ENCODE data around the gene GALNT3. TPM values are rescaled to one million over a fixed set of nuclear protein-coding genes. Genes with fewer than 3 reads are reported as not detected.

Gene GALNT3
- total RNA-seq, 4 donors from 2014 or later: 17.2 to 230 (median 52.7) TPM

DNA sequence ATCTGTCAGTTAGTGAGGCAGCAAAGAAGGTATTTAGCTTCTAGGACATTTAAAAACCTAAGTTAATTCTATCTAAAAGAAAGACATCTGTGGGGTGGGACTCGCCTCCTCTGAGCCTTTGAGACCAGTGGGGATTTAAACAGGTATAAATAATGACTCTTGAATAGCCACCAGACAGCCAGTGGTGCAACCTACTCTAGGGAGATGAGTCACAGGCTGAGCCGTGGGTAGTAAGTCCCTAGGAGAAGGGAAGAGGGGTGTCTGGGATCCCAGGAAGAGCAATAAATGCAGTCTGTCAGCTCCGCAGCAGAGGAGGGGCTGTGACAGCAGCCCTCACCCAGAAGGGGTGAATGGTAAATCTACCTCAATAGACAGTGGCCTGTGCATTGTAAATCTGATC, 43.1 kb upstream of the GALNT3 start:
- H3K27me3 ChIP-seq: no peaks in the 10 kb centered on the region
- 76 to 80% methylated on average over 2 to 3 of the region's 3 CpGs for WGBS, 2 donors (ENCODE audit: low coverage in 1 of 2)
- intact Hi-C loops (cut with DNase I; ENCODE audit: low total_unique reads): no loop called here
- H3K27ac ChIP-seq: no peak overlapping the region
- no peak for TF ChIP-seq POLR2A (IDR thresholded peaks at IDR 0.05)
- TF ChIP-seq EP300 (IDR thresholded peaks at IDR 0.05; ENCODE audit: low read depth): no peak
- H3K36me3 ChIP-seq: no peaks in the 10 kb centered on the region
- no peak overlapping the region for H3K4me3 ChIP-seq
- in situ Hi-C loops (cut with MboI; ENCODE audit: low pct_ligation_motif_present in 1 of 4, low pct_unique_long_range_greater_than_20kb in 1 of 4, low sequenced_read_pairs in 3 of 4): no loop called here
- H3K9me3 ChIP-seq: no peaks in the 10 kb centered on the region
- H3K4me1 ChIP-seq: no peaks in the 10 kb centered on the region
- no peak for DNase-seq

DNA sequence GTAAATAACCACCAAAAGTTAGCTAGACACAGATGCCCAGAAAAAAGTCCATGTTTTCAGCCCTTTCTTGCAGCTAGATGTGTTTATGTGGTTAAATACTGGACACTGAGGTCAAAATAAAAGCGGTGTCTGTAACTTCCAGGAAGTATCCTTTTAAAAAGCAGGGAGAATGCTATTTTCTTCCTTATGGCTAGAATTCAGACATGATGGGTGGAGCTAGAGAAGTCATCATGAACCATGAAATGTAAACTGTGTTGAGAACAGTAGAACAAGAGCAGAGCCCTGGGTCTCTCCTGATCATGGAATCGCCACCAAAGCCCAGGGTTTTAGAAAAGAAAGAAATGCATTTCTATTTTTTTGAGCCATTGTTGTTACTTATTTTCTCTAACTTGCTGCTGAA, 41.3 kb upstream of the GALNT3 start:
- H3K9me3 ChIP-seq: no peaks in the 10 kb centered on the region
- in situ Hi-C loops (cut with MboI; ENCODE audit: low pct_ligation_motif_present in 1 of 4, low pct_unique_long_range_greater_than_20kb in 1 of 4, low sequenced_read_pairs in 3 of 4) (no loop called here), intact Hi-C loops (cut with DNase I; ENCODE audit: low total_unique reads) (no loop called here)
- H3K36me3 ChIP-seq: no peaks in the 10 kb centered on the region
- no peak overlapping the region for H3K27ac ChIP-seq
- H3K4me1 ChIP-seq: no peaks in the 10 kb centered on the region
- no peak for TF ChIP-seq POLR2AphosphoS5 (IDR thresholded peaks at IDR 0.05)
- TF ChIP-seq POLR2A (IDR thresholded peaks at IDR 0.05): no peak
- TF ChIP-seq, protein P1, sequence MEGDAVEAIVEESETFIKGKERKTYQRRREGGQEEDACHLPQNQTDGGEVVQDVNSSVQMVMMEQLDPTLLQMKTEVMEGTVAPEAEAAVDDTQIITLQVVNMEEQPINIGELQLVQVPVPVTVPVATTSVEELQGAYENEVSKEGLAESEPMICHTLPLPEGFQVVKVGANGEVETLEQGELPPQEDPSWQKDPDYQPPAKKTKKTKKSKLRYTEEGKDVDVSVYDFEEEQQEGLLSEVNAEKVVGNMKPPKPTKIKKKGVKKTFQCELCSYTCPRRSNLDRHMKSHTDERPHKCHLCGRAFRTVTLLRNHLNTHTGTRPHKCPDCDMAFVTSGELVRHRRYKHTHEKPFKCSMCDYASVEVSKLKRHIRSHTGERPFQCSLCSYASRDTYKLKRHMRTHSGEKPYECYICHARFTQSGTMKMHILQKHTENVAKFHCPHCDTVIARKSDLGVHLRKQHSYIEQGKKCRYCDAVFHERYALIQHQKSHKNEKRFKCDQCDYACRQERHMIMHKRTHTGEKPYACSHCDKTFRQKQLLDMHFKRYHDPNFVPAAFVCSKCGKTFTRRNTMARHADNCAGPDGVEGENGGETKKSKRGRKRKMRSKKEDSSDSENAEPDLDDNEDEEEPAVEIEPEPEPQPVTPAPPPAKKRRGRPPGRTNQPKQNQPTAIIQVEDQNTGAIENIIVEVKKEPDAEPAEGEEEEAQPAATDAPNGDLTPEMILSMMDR (IDR thresholded peaks at IDR 0.05): no peak
- no peak for TF ChIP-seq EP300 (IDR thresholded peaks at IDR 0.05; ENCODE audit: low read depth)
- DNase-seq: no peak
- H3K27me3 ChIP-seq: no peaks in the 10 kb centered on the region
- no peak overlapping the region for H3K4me3 ChIP-seq
- 46 to 67% methylated on average over 2 of the region's 2 CpGs for WGBS, 2 donors (ENCODE audit: low coverage in 1 of 2)

DNA sequence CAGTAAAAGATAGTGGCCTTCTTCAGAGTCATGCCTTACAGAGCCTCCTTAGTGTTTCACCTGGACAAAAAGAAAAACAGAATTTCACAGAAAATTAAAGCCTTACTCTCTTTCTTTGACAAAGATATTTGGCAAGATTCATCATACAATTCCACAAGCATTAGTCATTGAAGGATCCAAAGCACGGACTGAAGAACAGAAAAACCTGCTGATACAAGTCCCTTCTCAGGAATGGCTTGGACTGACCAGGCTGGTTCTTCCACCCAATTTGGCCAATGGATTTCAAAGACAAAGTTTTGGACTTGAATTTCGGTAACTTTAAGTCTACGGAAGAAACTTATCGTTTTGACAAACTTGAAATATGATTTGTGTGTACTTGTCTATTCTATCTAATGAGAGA, 39.1 kb upstream of the GALNT3 start:
- in situ Hi-C loops (cut with MboI; ENCODE audit: low pct_ligation_motif_present in 1 of 4, low pct_unique_long_range_greater_than_20kb in 1 of 4, low sequenced_read_pairs in 3 of 4) (no loop called here), intact Hi-C loops (cut with DNase I; ENCODE audit: low total_unique reads) (no loop called here)
- Histone ChIP-seq H3K27ac (no peak overlapping the region), H3K4me3 (no peak overlapping the region), H3K4me1 (no peaks in the 10 kb centered on the region), H3K36me3 (no peaks in the 10 kb centered on the region), H3K9me3 (no peaks in the 10 kb centered on the region), H3K27me3 (no peaks in the 10 kb centered on the region)
- TF ChIP-seq POLR2A (IDR thresholded peaks at IDR 0.05) (no peak), EP300 (IDR thresholded peaks at IDR 0.05; ENCODE audit: low read depth) (no peak), POLR2AphosphoS5 (IDR thresholded peaks at IDR 0.05) (no peak)
- TF ChIP-seq, protein P1 (IDR thresholded peaks at IDR 0.05): no peak
- no peak for DNase-seq
- WGBS, 2 donors (ENCODE audit: low coverage in 1 of 2): 89 to 96% methylated on average over 4 of the region's 4 CpGs

DNA sequence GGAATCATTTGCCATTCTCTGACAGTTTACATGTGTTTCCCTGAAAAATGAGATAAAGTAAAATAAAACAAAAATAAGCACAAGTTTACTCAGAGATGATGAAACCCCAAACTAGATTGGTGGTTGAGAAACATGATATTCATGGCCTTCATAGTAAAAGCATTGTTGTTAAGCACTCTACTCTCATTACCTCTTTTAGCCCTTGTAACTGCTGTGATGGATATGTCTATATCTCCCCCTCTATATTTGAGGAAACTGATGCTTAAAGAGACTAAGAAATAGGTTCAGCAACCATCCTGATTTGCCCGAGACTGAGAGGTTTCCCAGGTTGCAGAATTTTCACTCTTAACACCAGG, 33.9 kb upstream of the GALNT3 start:
- H3K4me1 ChIP-seq: no peaks in the 10 kb centered on the region
- TF ChIP-seq POLR2A (IDR thresholded peaks at IDR 0.05): no peak
- TF ChIP-seq POLR2AphosphoS5 (IDR thresholded peaks at IDR 0.05): no peak
- no peak for TF ChIP-seq EP300 (IDR thresholded peaks at IDR 0.05; ENCODE audit: low read depth)
- TF ChIP-seq, protein P1 (IDR thresholded peaks at IDR 0.05): no peak
- 60 to 80% methylated on average over 1 of the region's 1 CpG for WGBS, 2 donors (ENCODE audit: low coverage in 1 of 2)
- DNase-seq: no peak
- H3K27me3 ChIP-seq: no peaks in the 10 kb centered on the region
- no peaks in the 10 kb centered on the region for H3K36me3 ChIP-seq
- intact Hi-C loops (cut with DNase I; ENCODE audit: low total_unique reads) (no loop called here), in situ Hi-C loops (cut with MboI; ENCODE audit: low pct_ligation_motif_present in 1 of 4, low pct_unique_long_range_greater_than_20kb in 1 of 4, low sequenced_read_pairs in 3 of 4) (no loop called here)
- no peaks in the 10 kb centered on the region for H3K9me3 ChIP-seq
- H3K4me3 ChIP-seq: no peak overlapping the region
- no peak overlapping the region for H3K27ac ChIP-seq
